SK-N-MC (cell line): ENCODE data around the gene PHLDA2.

Experiments used
- EZH2 ChIP-seq: fragments of 200-600 bp; sonication (generic); IDR thresholded peaks from one replicate; pipeline ENCODE4 v1.6.1; 2017; ENCODE audit warnings: antibody characterized with exemption
- FOXP2 ChIP-seq: optimal IDR thresholded peaks from 2 replicates; pipeline ENCODE3; 2011; ENCODE audit warnings: mild to moderate bottlenecking, moderate library complexity; ENCODE audit not compliant: insufficient read depth; ENCODE audit errors: extremely low read length, control extremely low read depth
- POLR2AphosphoS5 ChIP-seq: IDR thresholded peaks from 2 replicates; pipeline ENCODE4 v1.6.1; 2012; ENCODE audit warnings: mild to moderate bottlenecking, low read depth, low read length, borderline replicate concordance

- TF ChIP-seq POLR2AphosphoS5 (no peak), EZH2 (no peak), FOXP2 (no peak)
Measured at GRCh38 chr11:2960139-2960538, 30.9 kb upstream of the PHLDA2 start.
